Measurements from ENCODE around the gene KLF3. TPM values are rescaled to one million over a fixed set of nuclear protein-coding genes. Genes with fewer than 3 reads are reported as not detected.

The KLF3 gene
- total RNA-seq, 1 donor: 103 TPM

GRCh38 chr4:38692421-38692820 is 28.4 kb downstream of the KLF3 start:
- Histone ChIP-seq H3K4me3 (ENCODE audit: low read length) (no peak overlapping the region), H3K4me1 (ENCODE audit: insufficient read depth, low read length) (peaks cover 12% of the 10 kb centered on the region), H3K9me3 (ENCODE audit: low read depth, low read length) (no peaks in the 10 kb centered on the region), H3K27me3 (ENCODE audit: insufficient read depth, low read length) (no peaks in the 10 kb centered on the region)

DNA sequence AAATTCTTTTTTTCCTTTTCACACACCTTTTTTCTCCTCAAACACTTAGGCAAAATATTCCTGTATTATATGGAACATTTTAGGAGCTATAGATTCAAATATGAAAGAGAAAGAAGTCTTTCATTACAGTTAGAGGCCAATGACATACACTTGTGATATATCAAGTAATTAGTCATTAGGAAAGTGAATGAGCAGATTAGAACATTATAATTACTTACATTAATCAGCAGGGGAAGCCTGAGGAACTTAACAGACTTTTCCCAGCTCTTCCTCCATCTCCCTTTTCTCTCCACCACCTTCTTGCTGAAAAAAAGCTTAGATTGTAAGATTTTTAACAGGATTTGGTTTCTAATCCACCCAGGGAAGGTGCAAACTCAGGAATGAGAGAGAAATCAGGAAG is 29.6 kb downstream of the KLF3 start:
- H3K4me1 ChIP-seq (ENCODE audit: insufficient read depth, low read length): peaks cover 6% of the 10 kb centered on the region
- H3K27me3 ChIP-seq (ENCODE audit: insufficient read depth, low read length): no peaks in the 10 kb centered on the region
- H3K4me3 ChIP-seq (ENCODE audit: low read length): no peak overlapping the region
- H3K9me3 ChIP-seq (ENCODE audit: low read depth, low read length): no peaks in the 10 kb centered on the region

- Histone ChIP-seq H3K4me1 (ENCODE audit: insufficient read depth, low read length) (peaks cover 6% of the 10 kb centered on the region), H3K4me3 (ENCODE audit: low read length) (no peak overlapping the region), H3K9me3 (ENCODE audit: low read depth, low read length) (no peaks in the 10 kb centered on the region), H3K27me3 (ENCODE audit: insufficient read depth, low read length) (no peaks in the 10 kb centered on the region)
Observed at GRCh38 chr4:38694330-38694729, 30.3 kb downstream of the KLF3 start.

GRCh38 chr4:38695809-38696208 is 31.8 kb downstream of the KLF3 start:
- no peaks in the 10 kb centered on the region for H3K9me3 ChIP-seq (ENCODE audit: low read depth, low read length)
- no peak overlapping the region for H3K4me3 ChIP-seq (ENCODE audit: low read length)
- peaks cover 6% of the 10 kb centered on the region for H3K4me1 ChIP-seq (ENCODE audit: insufficient read depth, low read length)
- no peaks in the 10 kb centered on the region for H3K27me3 ChIP-seq (ENCODE audit: insufficient read depth, low read length)

DNA sequence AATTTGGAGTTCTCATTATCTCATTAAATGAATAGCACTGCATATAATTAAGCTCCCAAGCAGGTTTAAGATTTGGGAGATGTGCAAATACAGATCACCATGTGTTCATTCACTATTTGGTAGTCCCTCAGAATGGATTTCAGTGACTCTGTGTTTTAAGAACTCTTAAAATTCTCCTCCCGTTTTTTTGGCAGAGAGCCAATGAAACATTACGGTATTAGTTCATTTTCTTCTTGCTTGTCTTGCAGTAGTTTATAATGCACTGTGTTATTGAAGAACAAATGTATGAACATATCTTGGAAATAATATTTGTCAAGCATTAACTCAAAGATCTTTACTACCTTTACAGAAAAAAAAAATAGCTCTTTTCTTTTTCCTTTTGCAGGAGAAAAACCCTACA is 32.7 kb downstream of the KLF3 start:
- Histone ChIP-seq H3K4me1 (ENCODE audit: insufficient read depth, low read length) (peaks cover 6% of the 10 kb centered on the region), H3K27me3 (ENCODE audit: insufficient read depth, low read length) (no peaks in the 10 kb centered on the region), H3K9me3 (ENCODE audit: low read depth, low read length) (no peaks in the 10 kb centered on the region), H3K4me3 (ENCODE audit: low read length) (no peak overlapping the region)

DNA sequence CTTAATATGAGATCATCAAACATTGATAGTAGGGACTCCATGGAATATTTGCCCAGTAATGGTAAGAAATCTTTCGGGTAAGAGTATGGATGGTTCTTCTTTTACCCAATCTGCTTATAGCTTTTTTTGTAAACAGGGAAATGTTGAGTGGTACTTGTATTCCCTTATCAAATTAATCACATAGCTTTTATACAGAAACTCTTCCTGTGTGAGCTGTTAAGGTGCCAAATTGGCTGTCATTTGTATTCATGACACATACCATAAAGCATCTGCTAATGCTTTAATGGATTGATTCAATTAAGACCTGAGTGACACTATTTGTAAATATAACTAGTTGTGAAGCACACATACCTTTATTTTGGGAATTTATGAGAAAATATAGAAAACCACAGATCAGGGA is 34.2 kb downstream of the KLF3 start:
- Histone ChIP-seq H3K4me3 (ENCODE audit: low read length) (no peak overlapping the region), H3K27me3 (ENCODE audit: insufficient read depth, low read length) (no peaks in the 10 kb centered on the region), H3K4me1 (ENCODE audit: insufficient read depth, low read length) (peaks cover 6% of the 10 kb centered on the region), H3K9me3 (ENCODE audit: low read depth, low read length) (no peaks in the 10 kb centered on the region)

GRCh38 chr4:38699112-38699511 is 35.1 kb downstream of the KLF3 start:
- no peaks in the 10 kb centered on the region for H3K9me3 ChIP-seq (ENCODE audit: low read depth, low read length)
- H3K27me3 ChIP-seq (ENCODE audit: insufficient read depth, low read length): no peaks in the 10 kb centered on the region
- H3K4me1 ChIP-seq (ENCODE audit: insufficient read depth, low read length): peaks cover 11% of the 10 kb centered on the region
- H3K4me3 ChIP-seq (ENCODE audit: low read length): no peak overlapping the region

- Histone ChIP-seq H3K9me3 (ENCODE audit: low read depth, low read length) (no peaks in the 10 kb centered on the region), H3K4me1 (ENCODE audit: insufficient read depth, low read length) (peaks cover 11% of the 10 kb centered on the region), H3K4me3 (ENCODE audit: low read length) (no peak overlapping the region), H3K27me3 (ENCODE audit: insufficient read depth, low read length) (no peaks in the 10 kb centered on the region)
Observed at GRCh38 chr4:38703635-38704034, 39.6 kb downstream of the KLF3 start.

GRCh38 chr4:38704622-38705154 is 40.7 kb downstream of the KLF3 start:
- Histone ChIP-seq H3K4me3 (ENCODE audit: low read length) (no peak overlapping the region), H3K4me1 (ENCODE audit: insufficient read depth, low read length) (peaks cover 11% of the 10 kb centered on the region), H3K27me3 (ENCODE audit: insufficient read depth, low read length) (no peaks in the 10 kb centered on the region), H3K9me3 (ENCODE audit: low read depth, low read length) (no peaks in the 10 kb centered on the region)

- no peaks in the 10 kb centered on the region for H3K27me3 ChIP-seq (ENCODE audit: insufficient read depth, low read length)
- H3K4me3 ChIP-seq (ENCODE audit: low read length): no peak overlapping the region
- peaks cover 11% of the 10 kb centered on the region for H3K4me1 ChIP-seq (ENCODE audit: insufficient read depth, low read length)
- no peaks in the 10 kb centered on the region for H3K9me3 ChIP-seq (ENCODE audit: low read depth, low read length)
Observed at GRCh38 chr4:38706301-38706700, 42.3 kb downstream of the KLF3 start.

GRCh38 chr4:38710053-38710452 is 46.1 kb downstream of the KLF3 start:
- H3K4me1 ChIP-seq (ENCODE audit: insufficient read depth, low read length): no peaks in the 10 kb centered on the region
- no peak overlapping the region for H3K4me3 ChIP-seq (ENCODE audit: low read length)
- H3K9me3 ChIP-seq (ENCODE audit: low read depth, low read length): no peaks in the 10 kb centered on the region
- H3K27me3 ChIP-seq (ENCODE audit: insufficient read depth, low read length): no peaks in the 10 kb centered on the region

DNA sequence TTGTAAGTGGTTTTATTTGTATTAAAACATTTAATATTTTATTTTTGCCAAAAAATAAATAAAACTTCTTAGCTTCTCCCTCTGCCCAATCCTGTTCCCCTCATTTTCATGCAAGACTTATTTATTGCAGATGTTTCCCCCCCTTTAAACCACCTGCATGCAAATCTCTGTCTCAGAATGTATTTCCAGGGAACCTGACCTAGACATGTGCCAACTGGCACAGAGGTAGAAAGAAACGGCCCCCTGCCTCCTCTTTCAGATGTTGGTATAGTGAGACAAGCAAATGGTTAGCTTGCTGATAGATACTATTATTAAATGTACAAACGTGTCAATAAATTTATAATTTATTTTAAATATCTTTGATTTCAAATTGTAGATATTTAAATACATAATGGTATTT is 47.1 kb downstream of the KLF3 start:
- no peak overlapping the region for H3K4me3 ChIP-seq (ENCODE audit: low read length)
- H3K9me3 ChIP-seq (ENCODE audit: low read depth, low read length): no peaks in the 10 kb centered on the region
- H3K27me3 ChIP-seq (ENCODE audit: insufficient read depth, low read length): no peaks in the 10 kb centered on the region
- H3K4me1 ChIP-seq (ENCODE audit: insufficient read depth, low read length): no peaks in the 10 kb centered on the region

DNA sequence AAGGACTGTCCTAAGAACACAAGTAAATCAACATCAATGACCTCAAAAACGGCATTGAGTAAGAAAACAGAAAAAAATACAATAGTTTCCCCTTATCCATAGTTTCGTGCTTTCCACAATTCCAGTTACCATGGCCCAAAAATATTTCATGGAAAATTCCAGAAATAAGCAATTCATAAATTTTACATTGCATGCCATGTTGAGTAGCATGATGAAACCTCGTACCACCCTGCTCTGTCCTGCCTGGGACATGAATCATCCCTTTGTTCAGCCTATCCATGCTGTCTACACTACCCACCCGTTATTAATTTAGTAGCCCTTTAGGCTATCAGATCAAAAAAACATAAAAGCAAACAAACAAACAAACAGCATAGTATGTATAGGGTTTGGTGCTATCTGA is 51.1 kb downstream of the KLF3 start:
- Histone ChIP-seq H3K9me3 (ENCODE audit: low read depth, low read length) (no peaks in the 10 kb centered on the region), H3K27me3 (ENCODE audit: insufficient read depth, low read length) (no peaks in the 10 kb centered on the region), H3K4me3 (ENCODE audit: low read length) (no peak overlapping the region), H3K4me1 (ENCODE audit: insufficient read depth, low read length) (no peaks in the 10 kb centered on the region)

GRCh38 chr4:38716256-38716655 is 52.3 kb downstream of the KLF3 start:
- Histone ChIP-seq H3K9me3 (ENCODE audit: low read depth, low read length) (no peaks in the 10 kb centered on the region), H3K4me1 (ENCODE audit: insufficient read depth, low read length) (no peaks in the 10 kb centered on the region), H3K27me3 (ENCODE audit: insufficient read depth, low read length) (no peaks in the 10 kb centered on the region), H3K4me3 (ENCODE audit: low read length) (no peak overlapping the region)

DNA sequence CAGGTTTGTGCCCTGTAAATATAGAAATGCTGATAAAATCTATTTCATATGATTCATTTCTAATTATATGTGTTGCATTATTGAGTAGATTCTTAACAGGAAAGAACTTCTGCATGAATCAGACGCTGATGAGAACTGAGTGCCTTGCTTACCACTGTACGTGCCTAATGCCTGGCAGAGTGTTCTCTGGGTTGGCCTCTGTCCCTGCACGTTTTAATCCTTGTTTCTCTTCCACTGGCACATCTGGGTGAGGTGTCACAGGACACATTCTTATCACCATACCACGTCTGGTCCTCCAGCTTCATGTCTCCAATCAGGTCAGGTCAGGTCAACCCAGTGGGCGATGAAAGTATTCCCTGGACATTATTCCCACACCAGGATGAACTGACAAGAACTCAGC is 53.6 kb downstream of the KLF3 start:
- Histone ChIP-seq H3K27me3 (ENCODE audit: insufficient read depth, low read length) (no peaks in the 10 kb centered on the region), H3K9me3 (ENCODE audit: low read depth, low read length) (no peaks in the 10 kb centered on the region), H3K4me3 (ENCODE audit: low read length) (no peak overlapping the region), H3K4me1 (ENCODE audit: insufficient read depth, low read length) (no peaks in the 10 kb centered on the region)

DNA sequence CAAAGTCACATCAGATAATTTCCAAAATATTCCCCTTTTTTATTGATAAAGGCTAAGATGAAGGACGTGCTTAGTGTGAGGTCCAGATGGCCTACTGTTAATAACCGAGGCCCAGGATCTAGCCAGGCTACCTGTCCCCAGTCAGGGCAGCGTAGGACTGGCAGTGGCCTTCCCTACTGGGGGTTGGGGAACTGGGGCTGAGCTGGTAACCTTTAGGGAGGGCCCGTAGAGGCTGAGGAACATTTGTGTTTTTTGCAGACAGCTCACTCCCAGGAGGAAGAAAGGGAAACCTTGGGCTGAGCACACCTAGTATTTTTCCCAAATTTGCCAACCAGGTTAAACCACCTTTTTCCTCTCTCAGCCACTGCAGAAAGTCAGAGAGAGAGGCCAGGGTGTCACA is 59.1 kb downstream of the KLF3 start:
- H3K27me3 ChIP-seq (ENCODE audit: insufficient read depth, low read length): no peaks in the 10 kb centered on the region
- no peaks in the 10 kb centered on the region for H3K9me3 ChIP-seq (ENCODE audit: low read depth, low read length)
- peaks cover under 1% of the 10 kb centered on the region for H3K4me1 ChIP-seq (ENCODE audit: insufficient read depth, low read length)
- H3K4me3 ChIP-seq (ENCODE audit: low read length): no peak overlapping the region

Measured in mononuclear cell (primary cell).